Breast epithelium (tissue), 3 donors: ENCODE data around the gene NBPF12.
"Not testable (repeated sequence)": the region's sequence is repeated elsewhere in the genome, so short reads cannot be mapped to it uniquely, and the experiment has no call there.

Experiments used
- POLR2AphosphoS5 ChIP-seq, 3 donors: sonication (generic); formaldehyde crosslinking; IDR thresholded peaks; one replicate each; pipeline ENCODE4 v1.6.1; 2017; ENCODE audit warnings: antibody characterized with exemption in 3 of 3
- TF ChIP-seq, protein P1 (sequence below), 3 donors: fragments of 450-650 bp; IDR thresholded peaks; one replicate each; pipeline ENCODE4 v1.5.1; 2016 to 2017; ENCODE audit warnings: antibody characterized with exemption in 3 of 3, mild to moderate bottlenecking in 3 of 3, moderate library complexity in 3 of 3

DNA sequence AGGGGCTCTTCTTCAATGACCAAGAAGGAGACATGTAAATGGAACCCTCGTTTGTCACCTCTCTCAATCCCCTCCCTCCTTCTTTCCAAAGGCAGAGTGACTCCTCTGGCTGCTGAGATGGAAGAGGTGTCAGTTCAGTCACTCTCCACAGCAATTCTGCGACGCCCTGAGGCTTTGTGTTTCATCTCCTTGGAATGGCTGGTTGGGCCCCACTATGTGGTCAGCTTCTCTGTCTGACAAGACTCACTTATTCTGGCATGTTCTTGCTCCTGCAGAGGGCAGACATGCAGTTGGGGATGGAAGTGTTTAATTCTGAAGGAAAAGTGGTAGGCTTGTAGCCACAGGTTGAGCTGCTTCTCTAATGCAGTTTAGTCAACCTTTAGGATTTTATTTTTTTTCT is 25.1 kb upstream of the NBPF12 start:
- TF ChIP-seq, protein P1, sequence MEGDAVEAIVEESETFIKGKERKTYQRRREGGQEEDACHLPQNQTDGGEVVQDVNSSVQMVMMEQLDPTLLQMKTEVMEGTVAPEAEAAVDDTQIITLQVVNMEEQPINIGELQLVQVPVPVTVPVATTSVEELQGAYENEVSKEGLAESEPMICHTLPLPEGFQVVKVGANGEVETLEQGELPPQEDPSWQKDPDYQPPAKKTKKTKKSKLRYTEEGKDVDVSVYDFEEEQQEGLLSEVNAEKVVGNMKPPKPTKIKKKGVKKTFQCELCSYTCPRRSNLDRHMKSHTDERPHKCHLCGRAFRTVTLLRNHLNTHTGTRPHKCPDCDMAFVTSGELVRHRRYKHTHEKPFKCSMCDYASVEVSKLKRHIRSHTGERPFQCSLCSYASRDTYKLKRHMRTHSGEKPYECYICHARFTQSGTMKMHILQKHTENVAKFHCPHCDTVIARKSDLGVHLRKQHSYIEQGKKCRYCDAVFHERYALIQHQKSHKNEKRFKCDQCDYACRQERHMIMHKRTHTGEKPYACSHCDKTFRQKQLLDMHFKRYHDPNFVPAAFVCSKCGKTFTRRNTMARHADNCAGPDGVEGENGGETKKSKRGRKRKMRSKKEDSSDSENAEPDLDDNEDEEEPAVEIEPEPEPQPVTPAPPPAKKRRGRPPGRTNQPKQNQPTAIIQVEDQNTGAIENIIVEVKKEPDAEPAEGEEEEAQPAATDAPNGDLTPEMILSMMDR (IDR thresholded peaks at IDR 0.05) = not testable (repeated sequence)
- TF ChIP-seq POLR2AphosphoS5 (IDR thresholded peaks at IDR 0.05) = not testable (repeated sequence)
